ENCODE data around the gene SOX8.

- TF ChIP-seq FOXM1 (IDR thresholded peaks at IDR 0.05; ENCODE audit: borderline replicate concordance) (no peak), TARDBP (IDR thresholded peaks at IDR 0.05) (no peak), ZNF384 (IDR thresholded peaks at IDR 0.05) (no peak), PKNOX1 (IDR thresholded peaks at IDR 0.05) (no peak; the same call in none of the 2 replicates), FOXK2 (IDR thresholded peaks at IDR 0.05) (no peak), ELF4 (IDR thresholded peaks at IDR 0.05) (no peak), HDGF (IDR thresholded peaks at IDR 0.05; ENCODE audit: borderline replicate concordance) (no peak), SUZ12 (IDR thresholded peaks at IDR 0.05) (no peak), SP1 (IDR thresholded peaks at IDR 0.05) (no peak), ARNT (IDR thresholded peaks at IDR 0.05) (no peak), NFRKB (IDR thresholded peaks at IDR 0.05) (no peak)
These were observed 51.6 kb downstream of the SOX8 start for GRCh38 chr16:1033128-1033679.
